MM.1S (cell line): ENCODE results near the gene SEPTIN2.

Source experiments
- DNase-seq: peaks from one replicate; pipeline ENCODE4 v3.0.0-alpha.2; 2015
- H2AFZ ChIP-seq: fragments of 300-600 bp; sonication (generic); 2 replicates; pipeline ENCODE4 v1.6.0; 2016; ENCODE audit warnings: antibody characterized with exemption, low read length
- H3F3A ChIP-seq: fragments of 300-600 bp; sonication (generic); 2 replicates; pipeline ENCODE4 v1.6.1; 2016; ENCODE audit warnings: mild to moderate bottlenecking, antibody characterized with exemption, low read length, moderate library complexity, mixed read lengths; ENCODE audit not compliant: insufficient read depth
- H3K27ac ChIP-seq: fragments of 300-600 bp; sonication (generic); 2 replicates; pipeline ENCODE4 v1.5.1; 2016; ENCODE audit warnings: mild to moderate bottlenecking, low read length
- H3K27me3 ChIP-seq: fragments of 300-600 bp; sonication (generic); replicated peaks from 2 replicates; pipeline ENCODE4 v1.6.0; 2016; ENCODE audit warnings: low read length; ENCODE audit not compliant: insufficient read depth
- H3K36me3 ChIP-seq: fragments of 300-600 bp; sonication (generic); replicated peaks from 2 replicates; pipeline ENCODE4 v1.6.1; 2016; ENCODE audit warnings: mild to moderate bottlenecking, low read length, mixed read lengths; ENCODE audit not compliant: insufficient read depth
- H3K4me1 ChIP-seq: fragments of 300-600 bp; sonication (generic); 2 replicates; pipeline ENCODE4 v1.6.1; 2016; ENCODE audit warnings: low read length, mixed read lengths
- H3K4me2 ChIP-seq: fragments of 300-600 bp; sonication (generic); 2 replicates; pipeline ENCODE4 v1.6.0; 2016; ENCODE audit warnings: low read depth, low read length
- H3K4me3 ChIP-seq: fragments of 300-600 bp; sonication (generic); 2 replicates; pipeline ENCODE4 v1.5.1; 2016; ENCODE audit warnings: low read length, mixed read lengths
- H3K79me2 ChIP-seq: fragments of 300-600 bp; sonication (generic); 2 replicates; pipeline ENCODE4 v1.6.1; 2016; ENCODE audit warnings: mixed run types, low read length, mixed read lengths
- H3K9ac ChIP-seq: fragments of 300-600 bp; sonication (generic); 2 replicates; pipeline ENCODE4 v1.6.1; 2016; ENCODE audit warnings: low read length, mixed read lengths
- H3K9me2 ChIP-seq: fragments of 300-600 bp; sonication (generic); replicated peaks from 2 replicates; pipeline ENCODE4 v1.6.1; 2016; ENCODE audit warnings: mild to moderate bottlenecking, low read length, mixed read lengths; ENCODE audit not compliant: insufficient read depth
- H3K9me3 ChIP-seq: fragments of 300-600 bp; sonication (generic); replicated peaks from 2 replicates; pipeline ENCODE4 v1.6.1; 2016; ENCODE audit warnings: mild to moderate bottlenecking, low read length, mixed read lengths; ENCODE audit not compliant: insufficient read depth
- H4K20me1 ChIP-seq: fragments of 300-600 bp; sonication (generic); 2 replicates; pipeline ENCODE4 v1.6.1; 2016; ENCODE audit warnings: mild to moderate bottlenecking, low read length, moderate library complexity, mixed read lengths; ENCODE audit not compliant: insufficient read depth
- CTCF ChIP-seq: fragments of 300-600 bp; sonication (generic); IDR thresholded peaks from 2 replicates; pipeline ENCODE4 v1.5.1; 2016; ENCODE audit warnings: antibody characterized with exemption, low read length, mixed read lengths
- EZH2 ChIP-seq: fragments of 300-600 bp; sonication (generic); optimal IDR thresholded peaks from 2 replicates; pipeline ENCODE3; 2017; ENCODE audit warnings: low read depth, mild to moderate bottlenecking, antibody characterized with exemption, low read length, mixed read lengths
- EZH2phosphoT487 ChIP-seq: fragments of 300-600 bp; sonication (generic); IDR thresholded peaks from 2 replicates; pipeline ENCODE4 v1.6.1; 2018; ENCODE audit warnings: antibody characterized with exemption, low read length

The SEPTIN2 gene

GRCh38 chr2:241271706-241272302 lies 43.9 kb upstream of the SEPTIN2 start:
- Histone ChIP-seq H4K20me1 (no peaks in the 10 kb centered on the region; the same call in 1 of the 2 replicates), H3K9me3 (no peaks in the 10 kb centered on the region), H3K9me2 (no peaks in the 10 kb centered on the region), H3K4me1 (peaks cover 19% of the 10 kb centered on the region; the same call in 1 of the 2 replicates), H3K79me2 (peaks cover 94% of the 10 kb centered on the region), H3F3A (peaks cover 17% of the 10 kb centered on the region), H3K4me2 (peak overlapping the region; percentile 80), H3K27me3 (no peaks in the 10 kb centered on the region), H3K4me3 (peak overlapping the region; percentile 75), H2AFZ (no peak overlapping the region), H3K9ac (peak overlapping the region; percentile 85), H3K27ac (peak overlapping the region; percentile 47; the same call in 1 of the 2 replicates), H3K36me3 (no peaks in the 10 kb centered on the region; the same call in 1 of the 2 replicates)
- TF ChIP-seq CTCF = no peak
- no peak for TF ChIP-seq EZH2
- no peak for TF ChIP-seq EZH2phosphoT487
- DNase-seq = peak; percentile 71

- H3K27me3 ChIP-seq = no peaks in the 10 kb centered on the region
- H4K20me1 ChIP-seq = no peaks in the 10 kb centered on the region; the same call in 1 of the 2 replicates
- H3K4me1 ChIP-seq = peaks cover 19% of the 10 kb centered on the region; the same call in 1 of the 2 replicates
- peak overlapping the region; percentile 85 for H3K9ac ChIP-seq
- peaks cover 17% of the 10 kb centered on the region for H3F3A ChIP-seq
- H3K36me3 ChIP-seq = no peaks in the 10 kb centered on the region
- H3K4me2 ChIP-seq = peak overlapping the region; percentile 79
- H2AFZ ChIP-seq = peak overlapping the region; percentile 35; the same call in 1 of the 2 replicates
- no peaks in the 10 kb centered on the region for H3K9me2 ChIP-seq
- TF ChIP-seq CTCF (no peak), EZH2phosphoT487 (no peak), EZH2 (no peak)
- peak; percentile 37 for DNase-seq
- peaks cover 94% of the 10 kb centered on the region for H3K79me2 ChIP-seq
- peak overlapping the region; percentile 75 for H3K4me3 ChIP-seq
- H3K27ac ChIP-seq = peak overlapping the region; percentile 47; the same call in 1 of the 2 replicates
- no peaks in the 10 kb centered on the region for H3K9me3 ChIP-seq
These were observed 43.2 kb upstream of the SEPTIN2 start for GRCh38 chr2:241272303-241273209.

GRCh38 chr2:241273210-241274020 lies 42.3 kb upstream of the SEPTIN2 start:
- H4K20me1 ChIP-seq = no peaks in the 10 kb centered on the region; the same call in 1 of the 2 replicates
- H3K9me2 ChIP-seq = no peaks in the 10 kb centered on the region
- no peaks in the 10 kb centered on the region for H3K9me3 ChIP-seq
- peak overlapping the region; percentile 62; the same call in 1 of the 2 replicates for H3K9ac ChIP-seq
- H3K27ac ChIP-seq = peak overlapping the region; percentile 45; the same call in 1 of the 2 replicates
- peak overlapping the region; percentile 35; the same call in 1 of the 2 replicates for H2AFZ ChIP-seq
- H3K4me3 ChIP-seq = peak overlapping the region; percentile 56
- H3K79me2 ChIP-seq = peaks cover 94% of the 10 kb centered on the region
- no peaks in the 10 kb centered on the region for H3K27me3 ChIP-seq
- DNase-seq = no peak
- H3K4me1 ChIP-seq = peaks cover 19% of the 10 kb centered on the region; the same call in 1 of the 2 replicates
- H3K36me3 ChIP-seq = no peaks in the 10 kb centered on the region
- peak overlapping the region; percentile 79 for H3K4me2 ChIP-seq
- peaks cover 17% of the 10 kb centered on the region for H3F3A ChIP-seq
- TF ChIP-seq EZH2phosphoT487 = no peak
- no peak for TF ChIP-seq EZH2
- TF ChIP-seq CTCF = no peak; the same call in 1 of the 2 replicates
